LNCaP clone FGC (cell line): ENCODE data around the gene PGM2.

Experiments used
- DNase-seq: peaks from one replicate; pipeline ENCODE4 v3.0.0-alpha.2; 2011; ENCODE audit warnings: low read depth
- H3K4me3 ChIP-seq: 2 replicates; pipeline ENCODE4 v1.5.1; 2011; ENCODE audit warnings: mild to moderate bottlenecking, low read depth, low read length, control low read depth
- TF ChIP-seq, protein P1 (sequence below): IDR thresholded peaks from 2 replicates; pipeline ENCODE4 v1.5.1; 2012; ENCODE audit warnings: mild to moderate bottlenecking; ENCODE audit not compliant: control insufficient read depth, insufficient read depth; ENCODE audit errors: extremely low read depth

PGM2 gene

DNA sequence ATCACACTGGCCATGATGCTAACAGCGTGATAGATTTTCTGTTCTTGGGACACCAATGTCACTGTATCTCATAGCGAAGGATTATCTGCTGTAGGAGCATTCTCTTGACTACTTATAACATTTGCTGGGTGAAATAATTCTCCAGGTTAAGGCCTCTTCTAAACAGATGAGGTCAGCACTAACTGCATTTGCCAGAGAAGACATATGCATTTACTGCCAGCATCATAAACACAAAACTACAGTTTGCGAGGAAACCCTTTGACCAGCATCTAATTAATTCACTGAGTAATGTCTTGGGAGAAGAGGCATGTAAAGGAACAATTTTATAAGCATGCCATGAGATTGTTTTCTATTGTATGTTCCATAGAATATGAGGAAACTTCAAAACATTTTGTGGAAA is 78.3 kb downstream of the PGM2 start:
- peak; percentile 41 for DNase-seq
- no peak overlapping the region for H3K4me3 ChIP-seq
- TF ChIP-seq, protein P1, sequence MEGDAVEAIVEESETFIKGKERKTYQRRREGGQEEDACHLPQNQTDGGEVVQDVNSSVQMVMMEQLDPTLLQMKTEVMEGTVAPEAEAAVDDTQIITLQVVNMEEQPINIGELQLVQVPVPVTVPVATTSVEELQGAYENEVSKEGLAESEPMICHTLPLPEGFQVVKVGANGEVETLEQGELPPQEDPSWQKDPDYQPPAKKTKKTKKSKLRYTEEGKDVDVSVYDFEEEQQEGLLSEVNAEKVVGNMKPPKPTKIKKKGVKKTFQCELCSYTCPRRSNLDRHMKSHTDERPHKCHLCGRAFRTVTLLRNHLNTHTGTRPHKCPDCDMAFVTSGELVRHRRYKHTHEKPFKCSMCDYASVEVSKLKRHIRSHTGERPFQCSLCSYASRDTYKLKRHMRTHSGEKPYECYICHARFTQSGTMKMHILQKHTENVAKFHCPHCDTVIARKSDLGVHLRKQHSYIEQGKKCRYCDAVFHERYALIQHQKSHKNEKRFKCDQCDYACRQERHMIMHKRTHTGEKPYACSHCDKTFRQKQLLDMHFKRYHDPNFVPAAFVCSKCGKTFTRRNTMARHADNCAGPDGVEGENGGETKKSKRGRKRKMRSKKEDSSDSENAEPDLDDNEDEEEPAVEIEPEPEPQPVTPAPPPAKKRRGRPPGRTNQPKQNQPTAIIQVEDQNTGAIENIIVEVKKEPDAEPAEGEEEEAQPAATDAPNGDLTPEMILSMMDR = no peak

DNA sequence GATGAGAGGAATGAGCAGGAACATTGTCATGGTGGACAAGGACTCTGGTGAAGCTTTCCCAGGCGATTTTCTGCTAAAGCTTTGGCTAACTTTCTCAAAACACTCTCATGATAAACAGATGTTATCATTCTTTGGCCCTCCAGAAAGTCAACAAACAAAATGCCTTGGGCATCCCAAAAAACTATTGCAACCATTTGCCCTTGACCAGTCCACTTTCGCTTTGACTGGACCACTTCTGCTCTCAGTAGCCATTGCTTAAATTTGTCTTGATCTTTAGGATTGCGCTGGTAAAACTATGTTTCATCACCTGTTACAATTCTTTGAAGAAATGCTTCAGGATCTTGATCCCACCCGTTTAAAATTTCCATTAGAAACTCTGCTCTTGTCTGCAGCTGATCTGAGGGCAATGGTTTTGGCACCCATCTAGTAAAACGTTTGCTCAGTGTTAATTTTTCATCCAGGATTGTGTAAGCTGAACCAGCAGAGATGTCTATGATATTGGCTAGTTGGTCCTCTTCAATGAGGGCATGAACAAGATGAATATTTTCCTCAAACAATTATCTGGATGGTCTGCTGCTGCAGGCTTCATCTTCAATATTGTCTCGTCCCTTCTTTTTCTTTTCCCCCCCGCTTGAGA is 79.2 kb downstream of the PGM2 start:
- TF ChIP-seq, protein P1 = no peak
- no peak for DNase-seq
- H3K4me3 ChIP-seq = no peak overlapping the region

- no peak overlapping the region for H3K4me3 ChIP-seq
- DNase-seq = no peak
These were observed 82.2 kb downstream of the PGM2 start for GRCh38 chr4:37908488-37909331.

DNA sequence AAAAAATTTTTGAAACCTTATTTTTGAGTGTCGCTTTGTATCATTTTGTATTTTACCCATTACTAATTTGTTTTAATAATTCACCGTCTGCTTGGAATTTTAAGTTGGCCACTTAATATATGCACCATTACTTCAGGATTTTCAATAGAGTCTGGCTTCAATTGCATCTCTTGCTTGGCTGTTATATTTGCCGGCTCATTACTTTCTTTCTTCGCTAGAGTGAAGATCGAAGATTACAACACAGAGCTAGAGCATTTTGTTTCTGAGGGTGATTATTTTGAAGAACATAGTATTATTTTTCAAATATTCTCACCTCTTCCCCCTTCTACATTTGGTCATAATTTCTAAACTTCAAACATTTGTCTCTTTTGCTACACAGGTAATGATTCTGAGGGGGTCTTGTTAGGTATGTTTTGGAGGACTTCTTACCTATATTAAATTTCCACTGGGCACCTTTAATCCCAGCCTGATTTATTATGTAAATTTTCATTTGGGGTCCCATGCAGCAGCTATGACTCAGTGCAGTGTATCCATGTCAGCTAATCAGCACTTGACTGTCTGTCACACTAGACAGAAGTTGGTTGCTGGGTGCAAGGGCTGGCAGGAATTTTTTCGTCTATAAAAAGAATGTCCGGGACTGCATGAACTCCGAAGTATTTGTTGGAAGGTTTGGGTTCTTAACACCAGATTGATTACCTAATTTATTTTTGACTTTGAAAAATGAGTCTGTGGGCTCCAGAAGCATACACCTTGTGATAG is 83.0 kb downstream of the PGM2 start:
- no peak for DNase-seq
- no peak overlapping the region for H3K4me3 ChIP-seq
- TF ChIP-seq, protein P1 = no peak

More at GRCh38 chr4:37908488-37909331, 82.2 kb downstream of the PGM2 start:
- TF ChIP-seq, protein P1 = no peak

GRCh38 chr4:37910091-37910486 is 83.6 kb downstream of the PGM2 start:
- no peak overlapping the region for H3K4me3 ChIP-seq
- TF ChIP-seq, protein P1 = no peak
- DNase-seq = no peak
